Caco-2 (cell line): ENCODE measurements around the gene PYDC2. TPM values are rescaled to one million over a fixed set of nuclear protein-coding genes. Genes with fewer than 3 reads are reported as not detected.

ENCODE experiments used
- BruUV-seq: library from RNA; stranded (reverse); fragments of 400-500 nt; replicated peaks from 2 replicates; lab custom pipeline; 2021; lab: Mats Ljungman, UMichigan
- CTCF ChIA-PET: fragments of 300-600 bp; sonication (Branson Sonifier 250); formaldehyde crosslinking; loops from one replicate; lab custom pipeline; 2022; ENCODE audit warnings: antibody characterized with exemption; lab: Charles Lee
- POLR2A ChIA-PET: fragments of 300-600 bp; sonication (Branson Sonifier 250); formaldehyde crosslinking; loops from one replicate; lab custom pipeline; 2022; ENCODE audit warnings: antibody characterized with exemption; lab: Charles Lee
- DNase-seq, 2 experiments: peaks; one replicate each; pipeline versions ENCODE4 v3.0.0 to v3.0.0-alpha.2; 2020 to 2022
- H3K27me3 ChIP-seq: replicated peaks from 2 replicates; pipeline ENCODE4 v1.6.0; 2011; ENCODE audit warnings: low read length; ENCODE audit not compliant: control insufficient read depth, insufficient read depth
- H3K36me3 ChIP-seq: 2 replicates; pipeline ENCODE4 v1.5.1; 2011; ENCODE audit warnings: low read length; ENCODE audit not compliant: control insufficient read depth, insufficient read depth
- H3K4me1 ChIP-seq: fragments of 250-450 bp; sonication (Bioruptor Pico); 2 replicates; pipeline ENCODE4 v1.5.1; 2020; ENCODE audit warnings: mild to moderate bottlenecking
- H3K4me3 ChIP-seq: 2 replicates; pipeline ENCODE4 v1.5.1; 2011; ENCODE audit warnings: low read depth, mild to moderate bottlenecking, control low read depth, low read length
- H3K9me3 ChIP-seq: fragments of 250-450 bp; sonication (Bioruptor Pico); 2 replicates; pipeline ENCODE4 v1.5.1; 2020; ENCODE audit warnings: mild to moderate bottlenecking, moderate library complexity
- H3K27ac Mint-ChIP-seq: one replicate; pipeline ENCODE4 v1.8.0; 2022; ENCODE audit warnings: mixed read lengths; ENCODE audit not compliant: unreplicated experiment
- H3K27me3 Mint-ChIP-seq: one replicate; pipeline ENCODE4 v1.8.0; 2022; ENCODE audit warnings: mixed read lengths; ENCODE audit not compliant: insufficient read depth, unreplicated experiment
- H3K36me3 Mint-ChIP-seq: one replicate; pipeline ENCODE4 v1.8.0; 2022; ENCODE audit warnings: mild to moderate bottlenecking, mixed read lengths; ENCODE audit not compliant: insufficient read depth, unreplicated experiment
- H3K4me1 Mint-ChIP-seq: one replicate; pipeline ENCODE4 v1.8.0; 2022; ENCODE audit warnings: low read depth, mixed read lengths; ENCODE audit not compliant: unreplicated experiment
- H3K4me3 Mint-ChIP-seq: one replicate; pipeline ENCODE4 v1.8.0; 2022; ENCODE audit warnings: mild to moderate bottlenecking, moderate library complexity, mixed read lengths; ENCODE audit not compliant: unreplicated experiment
- H3K9me3 Mint-ChIP-seq: one replicate; pipeline ENCODE4 v1.8.0; 2022; ENCODE audit warnings: mixed read lengths; ENCODE audit not compliant: unreplicated experiment
- intact Hi-C: fragments of 100-400 bp; cut with micrococcal nuclease; formaldehyde crosslinking; loops from one replicate; pipeline ENCODE4 v1.10.0; 2022; ENCODE audit not compliant: unreplicated experiment
- total RNA-seq: library from RNA; stranded (reverse); gene quantifications from 2 replicates; pipeline ENCODE4 v1.2.3, GENCODE V29; 2022
- TF ChIP-seq, protein P1 (sequence below), 2 experiments: fragments of 200-600 bp in 1 of 2; IDR thresholded peaks; 1 replicate in 1 of 2; 2 replicates in 1 of 2; pipeline versions ENCODE4 v1.5.1 to v1.8.0; 2011 to 2022; ENCODE audit warnings: antibody characterized with exemption in 1 of 2, control low read depth in 1 of 2, inconsistent platforms in 1 of 2, low read depth in 1 of 2, low read length in 1 of 2, mild to moderate bottlenecking in 1 of 2, moderate library complexity in 1 of 2; ENCODE audit not compliant: insufficient read depth in 1 of 2, severe bottlenecking in 1 of 2, unreplicated experiment in 1 of 2

PYDC2 gene
- total RNA-seq, 1 experiment from 2014 or later, result not detected

GRCh38 chr3:191420771-191421170 lies 40.2 kb upstream of the PYDC2 start:
- Histone ChIP-seq H3K9me3 (no peaks in the 10 kb centered on the region), H3K4me1 (no peaks in the 10 kb centered on the region), H3K27me3 (no peaks in the 10 kb centered on the region), H3K4me3 (no peak overlapping the region), H3K36me3 (no peaks in the 10 kb centered on the region)
- no peaks in the 10 kb centered on the region for H3K4me1 Mint-ChIP-seq
- no TSS peak for BruUV-seq
- no peak overlapping the region for H3K4me3 Mint-ChIP-seq
- POLR2A ChIA-PET, result no interaction called here
- no peaks in the 10 kb centered on the region for H3K27me3 Mint-ChIP-seq
- no peaks in the 10 kb centered on the region for H3K9me3 Mint-ChIP-seq
- no peak for DNase-seq
- intact Hi-C loops, result no loop called here
- TF ChIP-seq, protein P1, sequence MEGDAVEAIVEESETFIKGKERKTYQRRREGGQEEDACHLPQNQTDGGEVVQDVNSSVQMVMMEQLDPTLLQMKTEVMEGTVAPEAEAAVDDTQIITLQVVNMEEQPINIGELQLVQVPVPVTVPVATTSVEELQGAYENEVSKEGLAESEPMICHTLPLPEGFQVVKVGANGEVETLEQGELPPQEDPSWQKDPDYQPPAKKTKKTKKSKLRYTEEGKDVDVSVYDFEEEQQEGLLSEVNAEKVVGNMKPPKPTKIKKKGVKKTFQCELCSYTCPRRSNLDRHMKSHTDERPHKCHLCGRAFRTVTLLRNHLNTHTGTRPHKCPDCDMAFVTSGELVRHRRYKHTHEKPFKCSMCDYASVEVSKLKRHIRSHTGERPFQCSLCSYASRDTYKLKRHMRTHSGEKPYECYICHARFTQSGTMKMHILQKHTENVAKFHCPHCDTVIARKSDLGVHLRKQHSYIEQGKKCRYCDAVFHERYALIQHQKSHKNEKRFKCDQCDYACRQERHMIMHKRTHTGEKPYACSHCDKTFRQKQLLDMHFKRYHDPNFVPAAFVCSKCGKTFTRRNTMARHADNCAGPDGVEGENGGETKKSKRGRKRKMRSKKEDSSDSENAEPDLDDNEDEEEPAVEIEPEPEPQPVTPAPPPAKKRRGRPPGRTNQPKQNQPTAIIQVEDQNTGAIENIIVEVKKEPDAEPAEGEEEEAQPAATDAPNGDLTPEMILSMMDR (IDR thresholded peaks at IDR 0.05; ENCODE audit: insufficient read depth in 1 of 2, low read depth in 1 of 2, low read length in 1 of 2, severe bottlenecking in 1 of 2, unreplicated experiment in 1 of 2), result no peak
- no peak overlapping the region for H3K27ac Mint-ChIP-seq
- CTCF ChIA-PET, result no interaction called here
- no peaks in the 10 kb centered on the region for H3K36me3 Mint-ChIP-seq

GRCh38 chr3:191424881-191425280 lies 36.1 kb upstream of the PYDC2 start:
- TF ChIP-seq, protein P1 (IDR thresholded peaks at IDR 0.05; ENCODE audit: insufficient read depth in 1 of 2, low read depth in 1 of 2, low read length in 1 of 2, severe bottlenecking in 1 of 2, unreplicated experiment in 1 of 2), result no peak
- no peaks in the 10 kb centered on the region for H3K27me3 Mint-ChIP-seq
- H3K4me3 Mint-ChIP-seq, result no peak overlapping the region
- H3K27ac Mint-ChIP-seq, result no peak overlapping the region
- Histone ChIP-seq H3K9me3 (no peaks in the 10 kb centered on the region), H3K4me1 (0 out of 2 replicates have a peak, but pooled peaks cover under 1% of the 10 kb centered on the region), H3K4me3 (no peak overlapping the region), H3K27me3 (no peaks in the 10 kb centered on the region), H3K36me3 (no peaks in the 10 kb centered on the region)
- H3K9me3 Mint-ChIP-seq, result no peaks in the 10 kb centered on the region
- no peaks in the 10 kb centered on the region for H3K36me3 Mint-ChIP-seq
- ChIA-PET POLR2A (no interaction called here), CTCF (no interaction called here)
- H3K4me1 Mint-ChIP-seq, result peaks cover 2% of the 10 kb centered on the region
- no TSS peak for BruUV-seq
- intact Hi-C loops, result no loop called here
- DNase-seq, result no peak

- Histone ChIP-seq H3K27me3 (no peaks in the 10 kb centered on the region), H3K4me1 (0 out of 2 replicates have a peak, but pooled peaks cover 4% of the 10 kb centered on the region), H3K9me3 (no peaks in the 10 kb centered on the region), H3K4me3 (no peak overlapping the region), H3K36me3 (no peaks in the 10 kb centered on the region)
- ChIA-PET POLR2A (no interaction called here), CTCF (no interaction called here)
- H3K4me1 Mint-ChIP-seq, result peaks cover 6% of the 10 kb centered on the region
- H3K4me3 Mint-ChIP-seq, result no peak overlapping the region
- H3K27me3 Mint-ChIP-seq, result no peaks in the 10 kb centered on the region
- H3K27ac Mint-ChIP-seq, result no peak overlapping the region
- no peaks in the 10 kb centered on the region for H3K36me3 Mint-ChIP-seq
- intact Hi-C loops, result no loop called here
- no TSS peak for BruUV-seq
- TF ChIP-seq, protein P1 (IDR thresholded peaks at IDR 0.05; ENCODE audit: insufficient read depth in 1 of 2, low read depth in 1 of 2, low read length in 1 of 2, severe bottlenecking in 1 of 2, unreplicated experiment in 1 of 2), result no peak
- DNase-seq, result no peak
- H3K9me3 Mint-ChIP-seq, result no peaks in the 10 kb centered on the region
These were observed 35.6 kb upstream of the PYDC2 start for GRCh38 chr3:191425322-191425734.
